Caco-2 (cell line): ENCODE results near the gene E2F4. TPM values are rescaled to one million over a fixed set of nuclear protein-coding genes. Genes with fewer than 3 reads are reported as not detected.

ENCODE experiments used
- BruUV-seq: library from RNA; stranded (reverse); fragments of 400-500 nt; replicated peaks from 2 replicates; lab custom pipeline; 2021; lab: Mats Ljungman, UMichigan
- CTCF ChIA-PET: fragments of 300-600 bp; sonication (Branson Sonifier 250); formaldehyde crosslinking; loops from one replicate; lab custom pipeline; 2022; ENCODE audit warnings: antibody characterized with exemption; lab: Charles Lee
- POLR2A ChIA-PET: fragments of 300-600 bp; sonication (Branson Sonifier 250); formaldehyde crosslinking; loops from one replicate; lab custom pipeline; 2022; ENCODE audit warnings: antibody characterized with exemption; lab: Charles Lee
- DNase-seq, 2 experiments: peaks; one replicate each; pipeline versions ENCODE4 v3.0.0 to v3.0.0-alpha.2; 2020 to 2022
- H3K27me3 ChIP-seq: replicated peaks from 2 replicates; pipeline ENCODE4 v1.6.0; 2011; ENCODE audit warnings: low read length; ENCODE audit not compliant: control insufficient read depth, insufficient read depth
- H3K36me3 ChIP-seq: 2 replicates; pipeline ENCODE4 v1.5.1; 2011; ENCODE audit warnings: low read length; ENCODE audit not compliant: control insufficient read depth, insufficient read depth
- H3K4me1 ChIP-seq: fragments of 250-450 bp; sonication (Bioruptor Pico); 2 replicates; pipeline ENCODE4 v1.5.1; 2020; ENCODE audit warnings: mild to moderate bottlenecking
- H3K4me3 ChIP-seq: 2 replicates; pipeline ENCODE4 v1.5.1; 2011; ENCODE audit warnings: low read depth, mild to moderate bottlenecking, control low read depth, low read length
- H3K9me3 ChIP-seq: fragments of 250-450 bp; sonication (Bioruptor Pico); 2 replicates; pipeline ENCODE4 v1.5.1; 2020; ENCODE audit warnings: mild to moderate bottlenecking, moderate library complexity
- H3K27ac Mint-ChIP-seq: one replicate; pipeline ENCODE4 v1.8.0; 2022; ENCODE audit warnings: mixed read lengths; ENCODE audit not compliant: unreplicated experiment
- H3K27me3 Mint-ChIP-seq: one replicate; pipeline ENCODE4 v1.8.0; 2022; ENCODE audit warnings: mixed read lengths; ENCODE audit not compliant: insufficient read depth, unreplicated experiment
- H3K36me3 Mint-ChIP-seq: one replicate; pipeline ENCODE4 v1.8.0; 2022; ENCODE audit warnings: mild to moderate bottlenecking, mixed read lengths; ENCODE audit not compliant: insufficient read depth, unreplicated experiment
- H3K4me1 Mint-ChIP-seq: one replicate; pipeline ENCODE4 v1.8.0; 2022; ENCODE audit warnings: low read depth, mixed read lengths; ENCODE audit not compliant: unreplicated experiment
- H3K4me3 Mint-ChIP-seq: one replicate; pipeline ENCODE4 v1.8.0; 2022; ENCODE audit warnings: mild to moderate bottlenecking, moderate library complexity, mixed read lengths; ENCODE audit not compliant: unreplicated experiment
- H3K9me3 Mint-ChIP-seq: one replicate; pipeline ENCODE4 v1.8.0; 2022; ENCODE audit warnings: mixed read lengths; ENCODE audit not compliant: unreplicated experiment
- CTCF ChIP-seq, 2 experiments: fragments of 200-600 bp in 1 of 2; IDR thresholded peaks; 1 replicate in 1 of 2; 2 replicates in 1 of 2; pipeline versions ENCODE4 v1.5.1 to v1.8.0; 2011 to 2022; ENCODE audit warnings: antibody characterized with exemption in 1 of 2, control low read depth in 1 of 2, inconsistent platforms in 1 of 2, low read depth in 1 of 2, low read length in 1 of 2, mild to moderate bottlenecking in 1 of 2, moderate library complexity in 1 of 2; ENCODE audit not compliant: insufficient read depth in 1 of 2, severe bottlenecking in 1 of 2, unreplicated experiment in 1 of 2
- intact Hi-C: fragments of 100-400 bp; cut with micrococcal nuclease; formaldehyde crosslinking; loops from one replicate; pipeline ENCODE4 v1.10.0; 2022; ENCODE audit not compliant: unreplicated experiment
- total RNA-seq: library from RNA; stranded (reverse); gene quantifications from 2 replicates; pipeline ENCODE4 v1.2.3, GENCODE V29; 2022

Gene E2F4
- total RNA-seq, 1 experiment from 2014 or later: 115 TPM

DNA sequence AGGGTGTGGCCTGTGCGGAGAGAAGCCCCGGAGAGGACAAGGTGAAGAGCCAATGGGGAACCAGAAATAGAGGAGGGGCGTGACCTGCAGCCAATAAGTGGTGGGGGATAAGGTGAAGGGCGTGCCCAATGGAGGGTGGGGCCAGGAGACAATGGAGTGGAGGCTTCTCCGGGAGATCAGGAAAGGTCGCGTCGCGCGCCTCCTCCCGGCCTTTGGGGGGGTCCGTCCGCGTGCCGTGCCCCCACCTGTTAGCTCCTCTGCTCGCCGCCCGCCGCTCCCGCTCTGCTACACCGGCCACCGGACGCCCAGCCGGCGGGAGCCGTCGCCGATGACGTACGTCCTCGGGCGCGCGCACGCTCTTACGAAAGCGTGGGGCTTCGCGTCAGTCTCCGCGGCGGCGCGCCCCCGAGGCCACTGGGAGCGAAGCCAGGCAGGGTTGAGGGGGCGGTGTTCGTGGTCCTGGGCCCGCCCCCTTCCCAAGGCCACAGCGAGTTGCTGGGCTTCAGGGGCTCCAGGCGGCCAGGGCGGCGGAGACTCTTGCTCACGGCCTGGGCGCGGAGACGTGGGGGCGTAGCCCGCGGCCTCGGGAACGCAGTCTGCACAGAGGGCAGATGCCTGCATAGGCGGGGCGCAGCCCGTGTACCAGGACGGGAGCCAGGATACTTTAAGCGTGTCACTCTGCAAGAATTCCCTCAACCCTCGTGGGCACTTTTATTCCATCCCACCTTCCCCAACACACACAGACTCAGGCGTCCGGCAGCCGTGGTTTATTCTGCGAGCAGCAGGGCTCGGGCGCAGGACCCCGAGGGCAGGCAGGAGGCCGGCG lies 8.1 kb upstream of the E2F4 start, which contains the start of gene MATCAP1:
TSS of gene MATCAP1 (minus strand) at position 337 of the 826 bp plus-strand sequence. CDS start 3,353 bp downstream, outside the sequence.
- H3K4me1 ChIP-seq: peaks cover 40% of the 10 kb centered on the region
- Mint-ChIP-seq H3K4me1 (peaks cover 11% of the 10 kb centered on the region), H3K36me3 (peaks cover 8% of the 10 kb centered on the region), H3K27ac (no peak within 1 kb of the TSS), H3K4me3 (no peak within 1 kb of the TSS), H3K27me3 (peaks cover 3% of the 10 kb centered on the region), H3K9me3 (no peaks in the 10 kb centered on the region)
- ChIA-PET POLR2A (interaction anchor here (3.1 kb wide), 1 partner anchor 13 kb away, joined by 10 read pairs; the partner anchor contains the start of gene NOL3), CTCF (interaction anchor here (0.9 to 3.2 kb wide), 13 partner anchors 8 to 230 kb away, joined by 3 to 39 read pairs (median 8); partner anchors contain the start of genes ELMO3, FBXL8, FHOD1 and NOL3)
- H3K36me3 ChIP-seq: no peaks in the 10 kb centered on the region
- peak; percentile 98 to 99 for DNase-seq
- intact Hi-C loops: loop anchor here (1.0 to 2.0 kb wide), 5 partner anchors 14 to 237 kb away; partner anchors contain the start of gene NOL3
- TSS peak; percentile 58 for BruUV-seq
- H3K4me3 ChIP-seq: peak within 1 kb of the TSS; percentile 90
- no peak for TF ChIP-seq CTCF (IDR thresholded peaks at IDR 0.05; ENCODE audit: insufficient read depth in 1 of 2, low read depth in 1 of 2, low read length in 1 of 2, severe bottlenecking in 1 of 2, unreplicated experiment in 1 of 2)
- H3K9me3 ChIP-seq: no peaks in the 10 kb centered on the region
- no peaks in the 10 kb centered on the region for H3K27me3 ChIP-seq

DNA sequence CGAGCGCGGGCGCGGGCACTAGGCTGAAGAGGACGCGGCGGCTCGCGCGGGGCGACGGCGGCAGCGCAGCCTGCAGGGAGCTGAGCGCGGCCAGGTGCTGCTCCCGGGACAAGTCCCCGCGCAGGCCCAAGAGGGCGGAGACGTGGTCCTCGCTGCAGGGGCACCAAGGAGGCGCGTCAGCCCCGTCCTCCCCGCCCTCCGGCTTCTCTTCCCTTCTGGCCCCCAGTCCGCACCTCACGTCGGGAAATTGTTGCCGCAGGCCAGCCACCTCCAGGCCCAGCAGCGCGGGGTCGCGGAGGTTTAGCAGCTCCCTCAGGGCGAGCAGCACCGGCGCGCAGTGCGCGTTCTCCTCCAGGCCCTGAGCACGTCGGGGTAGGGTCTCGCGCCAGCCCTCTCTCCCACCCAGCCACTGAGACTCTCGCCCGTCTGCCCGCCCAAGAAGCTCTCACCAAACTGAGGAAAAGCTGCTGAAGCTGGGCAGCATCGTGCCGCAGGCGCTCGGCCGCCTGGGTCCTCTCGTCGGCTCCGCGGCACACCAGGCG lies 7.4 kb upstream of the E2F4 start:
- BruUV-seq: no TSS peak

More for the DNA sequence above, 7.4 kb upstream of the E2F4 start:
- Histone ChIP-seq H3K36me3 (no peaks in the 10 kb centered on the region), H3K4me3 (peak overlapping the region; percentile 90), H3K27me3 (no peaks in the 10 kb centered on the region), H3K4me1 (peaks cover 40% of the 10 kb centered on the region), H3K9me3 (no peaks in the 10 kb centered on the region)
- H3K36me3 Mint-ChIP-seq: peaks cover 8% of the 10 kb centered on the region
- TF ChIP-seq CTCF (IDR thresholded peaks at IDR 0.05; ENCODE audit: insufficient read depth in 1 of 2, low read depth in 1 of 2, low read length in 1 of 2, severe bottlenecking in 1 of 2, unreplicated experiment in 1 of 2): no peak
- intact Hi-C loops: loop anchor here (2.0 kb wide), 2 partner anchors 72 to 238 kb away; no protein-coding TSS in a partner anchor
- H3K27me3 Mint-ChIP-seq: peaks cover 3% of the 10 kb centered on the region
- DNase-seq: peak in 1 of 2 experiments; percentile 62
- no peaks in the 10 kb centered on the region for H3K9me3 Mint-ChIP-seq
- ChIA-PET POLR2A (interaction anchor here (0.6 to 3.1 kb wide), 3 partner anchors 14 to 150 kb away, joined by 3 to 10 read pairs (median 5); partner anchors contain the start of gene NOL3), CTCF (interaction anchor here (0.5 to 3.2 kb wide), 15 partner anchors 9 to 230 kb away, joined by 3 to 39 read pairs (median 6); partner anchors contain the start of genes B3GNT9, ELMO3, FBXL8 and FHOD1)
- H3K4me1 Mint-ChIP-seq: peaks cover 7% of the 10 kb centered on the region
- no peak overlapping the region for H3K4me3 Mint-ChIP-seq
- H3K27ac Mint-ChIP-seq: no peak overlapping the region
